GM18502 (cell line): ENCODE results near the gene RGS14.
"Not testable (repeated sequence)": the region's sequence is repeated elsewhere in the genome, so short reads cannot be mapped to it uniquely, and the experiment has no call there.

Experiments
- ATAC-seq: cut with Tn5 transposase; IDR thresholded peaks from one replicate; pipeline ENCODE4 v1.9.1; 2021; ENCODE audit warnings: mild to moderate bottlenecking; ENCODE audit not compliant: unreplicated experiment, poor library complexity

The RGS14 gene

DNA sequence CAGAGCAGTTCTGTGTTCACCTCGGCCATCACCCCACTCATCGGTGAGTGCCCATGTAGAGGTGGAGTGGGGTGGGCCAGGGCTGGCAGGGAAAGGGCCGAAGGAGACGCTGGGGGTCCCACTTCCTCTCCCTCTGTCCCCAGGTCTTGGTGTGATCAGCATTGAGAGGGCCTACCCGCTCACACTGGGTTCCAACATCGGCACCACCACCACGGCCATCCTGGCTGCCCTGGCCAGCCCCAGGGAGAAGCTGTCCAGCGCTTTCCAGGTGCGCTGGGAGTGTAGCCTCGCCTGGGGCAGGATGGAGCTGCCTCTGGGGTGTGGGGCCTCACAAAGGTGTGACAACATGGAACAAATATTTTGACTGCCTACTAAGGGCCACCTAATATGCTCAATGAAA, 39.1 kb downstream of the RGS14 start:
- ATAC-seq, result no peak

DNA sequence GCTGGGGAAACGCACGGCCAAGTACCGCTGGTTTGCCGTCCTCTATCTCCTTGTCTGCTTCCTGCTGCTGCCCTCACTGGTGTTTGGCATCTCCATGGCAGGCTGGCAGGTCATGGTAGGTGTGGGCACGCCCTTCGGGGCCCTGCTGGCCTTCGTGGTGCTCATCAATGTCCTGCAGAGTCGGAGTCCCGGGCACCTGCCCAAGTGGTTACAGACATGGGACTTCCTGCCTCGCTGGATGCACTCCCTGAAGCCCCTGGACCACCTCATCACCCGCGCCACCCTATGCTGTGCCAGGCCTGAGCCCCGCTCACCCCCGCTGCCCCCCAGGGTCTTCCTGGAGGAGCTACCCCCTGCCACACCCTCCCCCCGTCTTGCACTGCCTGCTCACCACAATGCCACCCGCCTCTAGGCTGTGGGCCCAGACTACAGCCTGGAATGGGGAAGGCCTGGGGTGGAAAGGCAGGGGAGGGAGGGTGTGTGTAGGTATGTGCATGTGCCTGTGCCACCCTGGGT, 40.2 kb downstream of the RGS14 start:
- no peak for ATAC-seq

- no peak for ATAC-seq
Measured at GRCh38 chr5:177399997-177400868, 42.5 kb downstream of the RGS14 start, which contains the start of gene PFN3. Gene PFN3 (minus strand): TSS chr5:177400661. CDS start chr5:177400576, 85 bp downstream.

GRCh38 chr5:177402271-177403043, 44.7 kb downstream of the RGS14 start:
- ATAC-seq, result no peak

DNA sequence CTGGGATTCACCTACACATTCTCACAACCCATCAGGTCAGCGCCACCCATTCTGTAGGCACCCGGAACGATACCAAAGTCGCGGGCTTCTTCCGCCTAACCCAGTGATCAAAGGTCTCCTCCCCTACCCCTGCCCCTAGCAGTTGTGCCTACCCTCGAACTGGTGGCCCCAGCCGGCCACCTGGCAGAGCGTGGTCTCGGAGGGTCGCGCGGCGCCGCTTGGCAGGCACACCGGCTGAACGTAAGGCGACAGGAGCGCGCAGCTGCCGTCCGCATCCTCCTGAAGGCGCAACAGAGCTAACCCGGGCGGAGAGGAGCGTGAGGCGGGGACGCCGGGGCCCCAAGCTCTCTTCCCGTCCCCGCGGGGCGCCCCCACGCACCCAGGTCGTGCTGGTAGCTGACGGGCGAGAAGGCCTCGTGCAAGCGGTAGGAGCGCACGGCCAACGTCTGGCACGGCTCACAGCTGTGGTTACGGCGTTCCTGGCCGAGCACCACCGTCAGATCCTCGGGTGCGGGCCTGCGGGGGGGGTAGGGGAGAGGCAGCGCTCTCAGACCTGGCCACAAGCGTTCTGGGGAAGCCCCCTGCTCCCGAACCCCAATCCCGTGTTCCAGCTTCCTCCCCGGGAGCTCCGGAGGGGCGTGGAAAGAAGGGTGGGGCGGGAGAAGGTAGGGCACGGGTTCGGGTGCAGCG, 45.5 kb downstream of the RGS14 start:
- peak; percentile 23 for ATAC-seq

- ATAC-seq, result peak; percentile 85
Measured at GRCh38 chr5:177403792-177404640, 46.3 kb downstream of the RGS14 start.

DNA sequence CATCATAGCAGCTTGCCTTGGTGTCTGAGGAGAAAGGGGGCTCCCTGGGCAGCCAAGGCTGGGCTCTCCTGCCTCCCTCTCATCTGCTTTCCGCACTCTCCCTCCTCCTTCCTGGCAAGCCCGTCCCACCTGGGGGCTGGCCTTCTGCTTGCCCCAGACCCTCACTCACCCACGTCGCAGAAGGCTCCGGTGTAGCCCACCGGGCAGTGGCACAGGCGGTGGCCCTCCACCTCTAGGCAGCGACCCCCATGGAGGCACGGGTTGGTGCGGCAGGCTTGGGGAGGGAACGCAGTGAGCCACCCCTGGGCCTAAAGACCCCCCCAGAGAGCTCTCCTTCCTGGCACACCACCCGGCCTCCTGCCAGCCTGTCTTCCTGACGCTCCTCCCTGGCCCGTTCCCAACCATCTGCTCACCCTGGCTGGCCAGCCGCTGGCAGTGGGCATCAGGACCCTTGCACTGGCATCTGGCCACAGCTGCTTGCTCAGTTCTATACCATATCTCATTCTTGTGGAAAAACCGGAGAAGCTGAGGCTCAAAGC, 47.0 kb downstream of the RGS14 start:
- ATAC-seq, result no peak

GRCh38 chr5:177405312-177405711, 47.6 kb downstream of the RGS14 start:
- no peak for ATAC-seq

DNA sequence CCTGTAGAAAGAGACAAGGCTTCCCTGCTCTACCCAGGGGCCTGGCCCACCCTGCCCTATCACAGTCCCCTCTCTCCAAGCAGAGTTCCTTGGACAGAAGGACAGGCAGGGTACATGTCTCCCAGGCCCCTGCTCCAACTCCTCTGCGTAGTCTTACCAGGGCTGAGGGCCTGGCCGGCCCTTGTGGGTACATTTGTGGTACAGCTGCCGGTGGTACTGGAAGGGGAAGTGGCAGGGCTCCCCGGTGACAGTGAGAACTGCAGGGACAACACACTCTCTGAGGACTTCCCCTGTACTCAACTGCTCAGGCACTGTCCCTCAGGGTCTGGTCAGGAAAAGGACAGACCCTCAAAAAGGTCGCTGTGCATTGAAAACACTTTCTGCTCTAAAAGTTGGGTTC, 48.1 kb downstream of the RGS14 start:
- ATAC-seq, result no peak

DNA sequence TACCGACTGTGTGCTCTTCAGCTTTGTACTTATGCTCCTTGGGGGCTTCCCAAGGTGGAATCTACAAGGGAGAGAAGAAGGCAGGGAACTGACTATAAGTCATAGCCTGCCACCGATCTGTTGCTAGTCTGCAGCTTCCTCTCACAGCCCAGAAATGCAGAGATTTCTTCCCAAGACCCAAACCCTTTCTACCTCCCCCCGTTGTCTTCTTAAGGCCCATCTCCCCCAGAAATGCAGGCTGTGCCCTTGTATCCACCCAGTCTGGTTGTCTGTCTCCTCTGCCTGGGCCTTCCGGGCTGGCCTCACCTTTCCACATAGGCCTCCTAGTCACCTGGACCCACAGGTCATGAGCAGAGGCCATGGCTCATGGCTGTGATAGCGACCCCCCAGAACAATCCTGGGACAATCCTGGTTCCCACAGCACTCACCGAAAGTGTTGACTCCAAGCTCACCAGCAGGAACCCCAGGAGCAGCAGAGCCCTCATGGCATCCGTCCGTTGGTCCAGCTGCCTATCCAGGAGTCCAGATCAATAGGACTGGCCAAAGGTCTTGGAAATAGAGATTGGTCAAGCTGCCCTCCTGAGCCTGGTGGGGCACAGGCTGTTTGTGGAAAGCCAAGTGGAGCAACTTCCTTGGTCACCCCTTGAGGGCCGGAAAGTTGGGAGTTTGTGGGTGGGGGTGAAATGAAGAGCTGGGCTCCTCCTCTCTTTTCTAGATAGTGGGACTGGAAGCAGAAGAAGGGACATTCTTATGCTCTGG, 51.5 kb downstream of the RGS14 start, which contains the start of gene F12:
Gene F12, minus strand, starts transcription at position 522 of the 759 bp plus-strand sequence. Its CDS starts 37 bp downstream, at position 485.
- no peak for ATAC-seq

DNA sequence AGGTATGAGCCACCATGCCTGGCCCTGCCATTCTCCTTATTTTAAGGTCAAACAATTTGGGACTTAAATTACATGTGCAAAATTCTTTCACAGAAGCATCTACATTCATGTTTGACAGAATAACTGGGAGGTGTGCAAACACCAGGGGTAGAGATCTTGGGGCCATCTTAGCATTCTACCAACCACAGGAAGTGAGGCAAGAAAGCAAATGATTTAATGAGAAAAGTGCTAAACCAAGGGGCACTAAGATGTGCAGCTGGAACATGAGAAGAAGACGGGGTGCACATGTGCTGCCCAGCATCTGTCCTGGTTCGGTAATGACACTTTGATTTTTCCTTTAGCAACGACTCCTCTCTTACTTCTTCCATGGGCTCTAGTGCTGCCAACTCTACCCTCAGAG, 52.9 kb downstream of the RGS14 start:
- no peak for ATAC-seq

DNA sequence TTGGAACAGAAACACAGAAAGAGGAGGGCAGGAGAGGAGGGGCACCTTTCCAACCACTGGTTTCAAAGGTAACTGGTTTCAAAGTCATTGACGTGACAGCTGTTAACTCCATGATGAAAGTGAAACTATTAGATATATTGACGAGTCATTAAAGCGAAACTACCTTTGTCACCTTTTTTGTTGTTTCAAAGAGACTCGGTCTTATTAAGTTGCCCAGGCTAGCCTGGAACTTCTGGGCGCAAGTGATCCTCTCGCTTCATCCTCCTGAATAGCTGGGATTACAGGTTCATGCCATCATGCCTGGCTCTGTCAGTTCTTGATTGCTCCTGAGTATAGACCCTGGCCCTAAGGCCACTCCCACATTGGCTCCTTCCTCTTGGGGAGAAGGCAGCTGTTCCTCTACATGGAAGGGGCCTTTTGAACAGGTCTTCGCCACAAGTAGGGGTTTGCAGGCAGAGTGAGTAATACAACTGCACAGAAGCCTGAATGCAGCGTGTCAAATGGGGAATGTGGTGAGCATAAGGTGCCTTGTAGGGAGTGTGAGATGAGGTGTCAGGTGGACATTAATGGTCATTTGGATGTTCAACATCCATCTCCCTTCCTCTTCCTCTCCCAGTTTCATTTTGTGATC, 55.0 kb downstream of the RGS14 start:
- ATAC-seq, result peak; percentile 80

DNA sequence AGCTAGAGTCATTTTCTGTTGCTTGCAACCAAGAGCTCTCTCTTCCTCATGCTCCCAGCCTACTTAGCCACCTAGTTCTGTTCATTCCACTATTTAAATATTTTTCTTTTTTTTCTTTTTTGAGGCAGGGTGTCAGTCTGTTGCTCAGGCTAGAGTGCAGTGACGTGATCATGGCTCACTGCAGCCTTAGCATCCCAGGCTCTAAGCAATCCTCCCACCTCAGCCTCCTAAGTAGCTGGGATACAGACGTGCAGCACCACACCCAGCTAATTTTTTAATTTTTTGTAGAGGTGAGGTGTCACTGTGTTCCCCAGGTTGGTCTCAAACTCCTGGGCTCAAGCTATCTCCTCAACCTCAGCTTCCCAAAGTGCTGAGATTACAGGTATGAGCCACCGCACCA, 56.8 kb downstream of the RGS14 start:
- ATAC-seq, result no peak

GRCh38 chr5:177417081-177417480, 59.4 kb downstream of the RGS14 start:
- ATAC-seq, result not testable (repeated sequence)

- no peak for ATAC-seq
Measured at GRCh38 chr5:177419046-177419445, 61.3 kb downstream of the RGS14 start.

- ATAC-seq, result not testable (repeated sequence)
Measured at GRCh38 chr5:177420472-177420871, 62.7 kb downstream of the RGS14 start.

- no peak for ATAC-seq
Measured at GRCh38 chr5:177421062-177421798, 63.5 kb downstream of the RGS14 start.
